H9 (cell line): ENCODE results near the gene RSPRY1. TPM values are rescaled to one million over a fixed set of nuclear protein-coding genes. Genes with fewer than 3 reads are reported as not detected.

Experiments
- DNase-seq: peaks from one replicate; pipeline ENCODE4 v3.0.0-alpha.2; 2017
- H2AFZ ChIP-seq: one replicate; pipeline ENCODE4 v1.6.1; 2013; ENCODE audit warnings: mild to moderate bottlenecking, low read length, control low read depth, moderate library complexity
- H2AK5ac ChIP-seq: 2 replicates; pipeline ENCODE4 v1.6.1; 2013; ENCODE audit warnings: low read length, control low read depth, mixed read lengths; ENCODE audit not compliant: insufficient read length
- H2BK120ac ChIP-seq: one replicate; pipeline ENCODE4 v1.6.1; 2013; ENCODE audit warnings: low read depth, mild to moderate bottlenecking, low read length, control low read depth, inconsistent platforms; ENCODE audit not compliant: poor library complexity, severe bottlenecking
- H2BK12ac ChIP-seq: 2 replicates; pipeline ENCODE4 v1.6.1; 2013; ENCODE audit warnings: low read length, control low read depth, mixed read lengths, low read depth; ENCODE audit not compliant: insufficient read length
- H2BK15ac ChIP-seq: 2 replicates; pipeline ENCODE4 v1.6.1; 2013; ENCODE audit warnings: low read depth, low read length, control low read depth
- H2BK20ac ChIP-seq: one replicate; pipeline ENCODE4 v1.6.1; 2013; ENCODE audit warnings: low read depth, mild to moderate bottlenecking, low read length, control low read depth, inconsistent platforms; ENCODE audit not compliant: poor library complexity, severe bottlenecking
- H2BK5ac ChIP-seq: 2 replicates; pipeline ENCODE4 v1.6.1; 2013; ENCODE audit warnings: low read length, control low read depth, mixed read lengths; ENCODE audit not compliant: insufficient read length
- H3K14ac ChIP-seq: 2 replicates; pipeline ENCODE4 v1.6.1; 2013; ENCODE audit warnings: low read length, control low read depth; ENCODE audit not compliant: insufficient read depth
- H3K18ac ChIP-seq: 2 replicates; pipeline ENCODE4 v1.6.1; 2013; ENCODE audit warnings: low read depth, mild to moderate bottlenecking, mixed read lengths, low read length, control low read depth; ENCODE audit not compliant: insufficient read length
- H3K23ac ChIP-seq: 2 replicates; pipeline ENCODE4 v1.6.1; 2013; ENCODE audit warnings: low read length, control low read depth, mixed read lengths, low read depth; ENCODE audit not compliant: insufficient read length
- H3K23me2 ChIP-seq: 2 replicates; pipeline ENCODE4 v1.6.1; 2013; ENCODE audit warnings: low read depth, mild to moderate bottlenecking, mixed read lengths, low read length, control low read depth; ENCODE audit not compliant: insufficient read length, poor library complexity, severe bottlenecking
- H3K27ac ChIP-seq: 2 replicates; pipeline ENCODE4 v1.5.1; 2013; ENCODE audit warnings: low read length, control low read depth, mixed read lengths, low read depth; ENCODE audit not compliant: insufficient read length
- H3K27me3 ChIP-seq: 2 replicates; pipeline ENCODE4 v1.6.1; 2013; ENCODE audit warnings: low read length, control low read depth, inconsistent platforms; ENCODE audit not compliant: insufficient read depth
- H3K4ac ChIP-seq: 2 replicates; pipeline ENCODE4 v1.6.1; 2013; ENCODE audit warnings: low read depth, mild to moderate bottlenecking, control low read depth, inconsistent platforms, low read length, moderate library complexity
- H3K4me1 ChIP-seq: 2 replicates; pipeline ENCODE4 v1.6.1; 2013; ENCODE audit warnings: low read length, control low read depth, inconsistent platforms; ENCODE audit not compliant: insufficient read depth
- H3K4me2 ChIP-seq: 2 replicates; pipeline ENCODE4 v1.6.1; 2013; ENCODE audit warnings: low read length, control low read depth, mixed read lengths; ENCODE audit not compliant: insufficient read length, insufficient read depth
- H3K56ac ChIP-seq: 2 replicates; pipeline ENCODE4 v1.6.1; 2013; ENCODE audit warnings: low read depth, mild to moderate bottlenecking, mixed read lengths, low read length, control low read depth; ENCODE audit not compliant: insufficient read length
- H3K79me1 ChIP-seq: 2 replicates; pipeline ENCODE4 v1.6.1; 2013; ENCODE audit warnings: low read depth, mild to moderate bottlenecking, moderate library complexity, low read length, control low read depth, inconsistent platforms; ENCODE audit not compliant: insufficient read depth, poor library complexity, severe bottlenecking
- H3K79me2 ChIP-seq: 2 replicates; pipeline ENCODE4 v1.6.1; 2013; ENCODE audit warnings: low read length, control low read depth, inconsistent platforms; ENCODE audit not compliant: insufficient read depth
- H3K9ac ChIP-seq: 2 replicates; pipeline ENCODE4 v1.6.1; 2013; ENCODE audit warnings: low read length, control low read depth, mixed read lengths; ENCODE audit not compliant: insufficient read length; ENCODE audit errors: extremely low read depth
- H3K9me3 ChIP-seq: one replicate; pipeline ENCODE4 v1.6.1; 2013; ENCODE audit warnings: low read depth, low read length, inconsistent platforms; ENCODE audit not compliant: control insufficient read depth
- H3T11ph ChIP-seq: one replicate; pipeline ENCODE4 v1.6.1; 2013; ENCODE audit warnings: mild to moderate bottlenecking, low read length, control low read depth, inconsistent platforms
- H4K20me1 ChIP-seq: one replicate; pipeline ENCODE4 v1.6.1; 2013; ENCODE audit not compliant: control insufficient read depth, insufficient read length, insufficient read depth
- H4K5ac ChIP-seq: 2 replicates; pipeline ENCODE4 v1.6.1; 2013; ENCODE audit warnings: low read depth, mild to moderate bottlenecking, mixed read lengths, low read length, control low read depth; ENCODE audit not compliant: insufficient read length
- H4K8ac ChIP-seq: replicated peaks from 2 replicates; pipeline ENCODE4 v1.6.1; 2013; ENCODE audit warnings: low read length, control low read depth, mixed read lengths, low read depth; ENCODE audit not compliant: insufficient read length
- H4K91ac ChIP-seq: 2 replicates; pipeline ENCODE4 v1.6.1; 2013; ENCODE audit warnings: low read depth, mild to moderate bottlenecking, moderate library complexity, mixed read lengths, low read length, control low read depth; ENCODE audit not compliant: insufficient read length
- H3K27ac Mint-ChIP-seq, 3 experiments: 2 replicates in 2 of 3; 3 replicates in 1 of 3; pipeline ENCODE4 v1.8.0; 2020 to 2021; ENCODE audit warnings: mixed read lengths in 3 of 3, mild to moderate bottlenecking in 1 of 3, moderate library complexity in 1 of 3
- H3K27me3 Mint-ChIP-seq: 2 replicates; pipeline ENCODE4 v1.8.0; 2021; ENCODE audit warnings: low read depth, mild to moderate bottlenecking, moderate library complexity, mixed read lengths
- H3K36me3 Mint-ChIP-seq, 3 experiments: 2 replicates in 2 of 3; 3 replicates in 1 of 3; pipeline ENCODE4 v1.8.0; 2020 to 2021; ENCODE audit warnings: low read depth in 3 of 3, mixed read lengths in 3 of 3; ENCODE audit not compliant: insufficient read depth in 1 of 3
- H3K4me1 Mint-ChIP-seq, 2 experiments: 2 replicates each; pipeline ENCODE4 v1.8.0; 2020; ENCODE audit warnings: mixed read lengths in 2 of 2
- H3K4me3 Mint-ChIP-seq, 2 experiments: 2 replicates in 1 of 2; 3 replicates in 1 of 2; pipeline ENCODE4 v1.8.0; 2020 to 2021; ENCODE audit warnings: mild to moderate bottlenecking in 2 of 2, mixed read lengths in 2 of 2, moderate library complexity in 1 of 2
- H3K9me3 Mint-ChIP-seq, 2 experiments: 2 replicates in 1 of 2; 3 replicates in 1 of 2; pipeline ENCODE4 v1.8.0; 2020; ENCODE audit warnings: mild to moderate bottlenecking in 2 of 2, mixed read lengths in 2 of 2, moderate library complexity in 1 of 2
- WGBS: extraction: QIAGEN DNeasy Blood & Tissue Kit; methylation state at CpG from one replicate; pipeline ENCODE4 v1.1.7; 2013; ENCODE audit warnings: missing lambda C conversion rate, low lambda C conversion rate, mixed read lengths; ENCODE audit not compliant: insufficient read length; ENCODE audit errors: extremely low coverage; 5-methylcytosine and 5-hydroxymethylcytosine counted together
- total RNA-seq: library from RNA; stranded (reverse); gene quantifications from 2 replicates; pipeline ENCODE4 v1.2.1, GENCODE V29; 2021
- TF ChIP-seq, protein P1 (sequence below): fragments of 200-600 bp; sonication (generic); conservative IDR thresholded peaks from 3 replicates; pipeline ENCODE4 v1.8.0; 2021; ENCODE audit warnings: antibody characterized with exemption, mild to moderate bottlenecking

Gene RSPRY1
- total RNA-seq, 1 experiment from 2014 or later = 36.1 TPM

DNA sequence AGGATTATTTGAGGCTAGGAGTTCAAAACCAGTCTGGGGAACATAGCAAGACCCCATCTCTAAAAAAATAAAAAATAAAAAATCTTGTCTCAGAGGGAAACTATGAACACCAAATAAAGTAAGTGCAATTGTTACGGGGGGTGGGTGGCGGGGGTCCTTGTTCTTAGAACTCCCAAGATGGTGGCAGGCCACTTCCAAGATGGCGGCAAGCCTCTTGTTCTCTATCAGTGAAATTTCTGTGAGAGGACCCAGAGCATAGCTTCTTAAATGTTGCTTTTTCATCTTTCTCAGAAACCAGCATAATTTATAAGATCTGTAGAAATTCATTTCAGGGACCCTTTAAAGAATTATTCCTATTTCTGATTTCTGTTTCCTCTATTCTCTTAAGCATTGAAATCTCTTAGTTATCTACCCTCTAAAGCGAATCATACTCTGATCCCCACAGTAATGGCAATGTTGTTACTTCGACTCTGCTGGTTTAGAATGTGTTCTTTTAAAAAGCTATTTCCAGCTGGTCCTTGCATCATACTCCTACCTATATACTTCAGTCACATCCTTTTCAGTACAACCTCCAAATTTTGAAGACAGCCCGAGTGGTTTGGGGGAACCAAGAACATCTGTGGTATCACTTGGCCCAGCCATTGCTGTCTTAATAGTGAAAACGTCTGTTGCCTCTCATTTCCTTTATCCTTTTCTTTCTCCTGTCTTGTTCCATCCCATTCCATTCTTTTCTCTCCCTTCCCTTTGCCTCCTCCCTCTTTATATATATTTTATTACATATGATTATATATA, 16.2 kb downstream of the RSPRY1 start:
- Histone ChIP-seq H3K79me2 (no peaks in the 10 kb centered on the region), H2AK5ac (no peak overlapping the region), H3K27ac (no peak overlapping the region), H2BK15ac (no peak overlapping the region), H3K79me1 (peaks cover 3% of the 10 kb centered on the region), H3K23ac (no peak overlapping the region), H3K9me3 (no peaks in the 10 kb centered on the region), H3T11ph (no peak overlapping the region), H4K5ac (no peak overlapping the region), H2BK12ac (no peak overlapping the region), H3K4me1 (no peaks in the 10 kb centered on the region), H2BK5ac (no peak overlapping the region), H2AFZ (no peak overlapping the region), H3K14ac (no peak overlapping the region), H3K56ac (no peak overlapping the region), H3K18ac (no peak overlapping the region), H4K91ac (no peak overlapping the region), H3K9ac (no peak overlapping the region), H3K23me2 (no peaks in the 10 kb centered on the region), H3K4me2 (no peak overlapping the region), H3K27me3 (no peaks in the 10 kb centered on the region), H2BK120ac (no peak overlapping the region), H3K4ac (no peak overlapping the region), H4K8ac (no peak overlapping the region), H4K20me1 (no peaks in the 10 kb centered on the region), H2BK20ac (no peak overlapping the region)
- Mint-ChIP-seq H3K27me3 (no peaks in the 10 kb centered on the region), H3K27ac (no peak overlapping the region), H3K4me3 (no peak overlapping the region; a peak in 1 of 5 replicates), H3K9me3 (peaks cover 0 to 6% of the 10 kb centered on the region in 2 experiments; a peak in 4 of 5 replicates), H3K36me3 (peaks cover 19 to 42% (median 39%) of the 10 kb centered on the region in 3 experiments), H3K4me1 (no peaks in the 10 kb centered on the region)
- WGBS = no CpG with 5 or more reads among the region's 7 CpGs
- TF ChIP-seq, protein P1, sequence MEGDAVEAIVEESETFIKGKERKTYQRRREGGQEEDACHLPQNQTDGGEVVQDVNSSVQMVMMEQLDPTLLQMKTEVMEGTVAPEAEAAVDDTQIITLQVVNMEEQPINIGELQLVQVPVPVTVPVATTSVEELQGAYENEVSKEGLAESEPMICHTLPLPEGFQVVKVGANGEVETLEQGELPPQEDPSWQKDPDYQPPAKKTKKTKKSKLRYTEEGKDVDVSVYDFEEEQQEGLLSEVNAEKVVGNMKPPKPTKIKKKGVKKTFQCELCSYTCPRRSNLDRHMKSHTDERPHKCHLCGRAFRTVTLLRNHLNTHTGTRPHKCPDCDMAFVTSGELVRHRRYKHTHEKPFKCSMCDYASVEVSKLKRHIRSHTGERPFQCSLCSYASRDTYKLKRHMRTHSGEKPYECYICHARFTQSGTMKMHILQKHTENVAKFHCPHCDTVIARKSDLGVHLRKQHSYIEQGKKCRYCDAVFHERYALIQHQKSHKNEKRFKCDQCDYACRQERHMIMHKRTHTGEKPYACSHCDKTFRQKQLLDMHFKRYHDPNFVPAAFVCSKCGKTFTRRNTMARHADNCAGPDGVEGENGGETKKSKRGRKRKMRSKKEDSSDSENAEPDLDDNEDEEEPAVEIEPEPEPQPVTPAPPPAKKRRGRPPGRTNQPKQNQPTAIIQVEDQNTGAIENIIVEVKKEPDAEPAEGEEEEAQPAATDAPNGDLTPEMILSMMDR = no peak
- DNase-seq = no peak
